Bronchial epithelial cell (primary cell): ENCODE data around the gene KLB. TPM values are rescaled to one million over a fixed set of nuclear protein-coding genes. Genes with fewer than 3 reads are reported as not detected.
"Not testable (repeated sequence)": the region's sequence is repeated elsewhere in the genome, so short reads cannot be mapped to it uniquely, and the experiment has no call there.

Experiments
- DNase-seq: peaks from one replicate; pipeline ENCODE4 v3.0.0-alpha.2; 2010; ENCODE audit warnings: low read depth
- FAIRE-seq: peaks from 2 replicates; lab custom pipeline; 2011; peaks lifted over from hg19 to GRCh38; lab: Jason Lieb, UNC
- H3K27me3 ChIP-seq: 2 replicates; pipeline ENCODE4 v1.5.1; 2011; ENCODE audit warnings: low read length; ENCODE audit not compliant: control insufficient read depth, insufficient read depth
- H3K36me3 ChIP-seq: 2 replicates; pipeline ENCODE4 v1.5.1; 2011; ENCODE audit warnings: low read length; ENCODE audit not compliant: control insufficient read depth, insufficient read depth
- H3K4me3 ChIP-seq: 2 replicates; pipeline ENCODE4 v1.5.1; 2011; ENCODE audit warnings: mild to moderate bottlenecking, low read depth, low read length, control low read depth
- CTCF ChIP-seq: IDR thresholded peaks from 2 replicates; pipeline ENCODE4 v1.5.1; 2011; ENCODE audit warnings: mild to moderate bottlenecking, moderate library complexity, low read length, control low read depth, inconsistent platforms; ENCODE audit not compliant: insufficient read depth, severe bottlenecking
- total RNA-seq: library from RNA; depleted of rRNA; stranded (reverse); fragments of >200 nt; gene quantifications from 2 replicates; pipeline ENCODE4 v1.2.1, GENCODE V29; 2014

Gene KLB
- total RNA-seq: under 0.01 TPM in 2 replicates

GRCh38 chr4:39406763-39407583 lies at the start of gene KLB:
KLB (plus strand) TSS chr4:39406930; CDS start chr4:39406950, 20 bp downstream.
- no peak within 1 kb of the TSS for H3K4me3 ChIP-seq
- H3K36me3 ChIP-seq: no peaks in the 10 kb centered on the region
- FAIRE-seq (no peak), DNase-seq (no peak)
- no peak for TF ChIP-seq CTCF
- no peaks in the 10 kb centered on the region for H3K27me3 ChIP-seq

GRCh38 chr4:39357002-39357401 lies 49.7 kb upstream of the KLB start:
- FAIRE-seq (no peak), DNase-seq (no peak)
- no peak overlapping the region for H3K4me3 ChIP-seq
- no peaks in the 10 kb centered on the region for H3K36me3 ChIP-seq
- TF ChIP-seq CTCF: no peak
- H3K27me3 ChIP-seq: no peaks in the 10 kb centered on the region

- DNase-seq, H3K4me3 ChIP-seq, H3K27me3 ChIP-seq, FAIRE-seq, H3K36me3 ChIP-seq: not testable (repeated sequence)
Observed at GRCh38 chr4:39360611-39361010, 46.1 kb upstream of the KLB start.

DNA sequence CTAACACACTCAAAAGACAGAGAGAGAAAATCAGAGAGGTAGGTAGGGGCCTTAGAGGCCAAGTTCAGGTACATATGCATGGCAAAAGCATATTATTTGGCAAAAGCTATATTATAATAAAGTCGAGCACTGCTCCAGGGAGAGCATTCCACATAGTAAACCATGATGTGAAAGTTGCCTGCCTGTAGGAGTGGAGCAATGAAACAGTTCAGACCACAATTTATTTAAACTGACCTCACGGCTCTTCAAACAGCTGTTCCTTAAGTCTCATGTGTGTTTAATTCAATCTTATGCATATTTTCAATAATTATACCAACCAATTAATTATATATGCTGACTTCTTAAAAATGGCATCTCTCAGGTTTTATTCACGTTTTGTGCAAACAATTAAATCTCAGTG lies 43.9 kb upstream of the KLB start:
- Histone ChIP-seq H3K27me3 (no peaks in the 10 kb centered on the region), H3K4me3 (no peak overlapping the region), H3K36me3 (no peaks in the 10 kb centered on the region)
- FAIRE-seq (no peak), DNase-seq (no peak)
- TF ChIP-seq CTCF: no peak

- TF ChIP-seq CTCF: no peak
- DNase-seq: no peak
- H3K36me3 ChIP-seq: no peaks in the 10 kb centered on the region
- H3K27me3 ChIP-seq: no peaks in the 10 kb centered on the region
- H3K4me3 ChIP-seq: no peak overlapping the region
- FAIRE-seq: no peak
Observed at GRCh38 chr4:39363773-39364393, 42.8 kb upstream of the KLB start.

DNA sequence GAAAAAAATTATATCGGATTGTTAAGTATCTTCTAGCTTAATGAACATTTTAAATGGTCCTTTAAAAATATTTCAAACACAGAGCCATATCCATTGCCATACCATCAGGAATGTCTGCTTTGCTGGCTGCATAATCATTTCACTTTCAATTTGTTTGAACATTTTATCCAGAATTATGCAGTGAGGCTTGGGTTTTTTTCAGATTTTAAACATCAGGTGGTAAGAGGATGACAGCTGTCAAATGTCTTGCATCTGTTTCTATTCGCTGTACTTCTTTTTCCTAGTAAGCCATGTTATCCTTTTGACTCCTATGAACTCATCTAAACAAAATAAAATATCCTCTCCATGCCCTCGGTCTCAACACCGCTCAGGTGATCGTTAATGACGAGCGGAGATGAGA lies 41.4 kb upstream of the KLB start:
- DNase-seq (no peak), FAIRE-seq (no peak)
- peak overlapping the region; percentile 98 for H3K4me3 ChIP-seq
- no peaks in the 10 kb centered on the region for H3K36me3 ChIP-seq
- no peak for TF ChIP-seq CTCF
- no peaks in the 10 kb centered on the region for H3K27me3 ChIP-seq
